ENCODE results near the gene RGL2. TPM values are rescaled to one million over a fixed set of nuclear protein-coding genes. Genes with fewer than 3 reads are reported as not detected.
"Not testable (repeated sequence)": the region's sequence is repeated elsewhere in the genome, so short reads cannot be mapped to it uniquely, and the experiment has no call there.

The RGL2 gene
- total RNA-seq, 6 donors from 2014 or later = 56.5 to 149 (median 77.9) TPM

DNA sequence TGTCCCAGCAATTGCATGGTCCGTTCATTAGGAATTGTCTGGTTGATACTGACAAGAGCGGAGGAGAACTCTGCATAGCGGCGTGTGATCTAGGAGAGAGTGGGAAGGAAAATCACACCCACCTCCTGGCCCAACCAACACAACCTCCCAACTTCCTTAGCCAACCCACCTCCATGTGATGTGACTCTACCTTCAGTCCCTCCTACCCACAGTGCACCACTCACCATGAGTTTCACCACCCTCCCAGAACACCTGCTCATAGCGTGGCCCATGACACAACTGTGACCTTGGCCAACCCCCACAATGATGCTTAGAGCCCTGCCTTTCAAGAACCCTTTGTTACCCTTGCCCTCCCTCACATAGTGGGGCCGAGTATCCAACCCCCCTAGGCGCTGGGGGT lies 34.7 kb downstream of the RGL2 start:
- H3K27me3 ChIP-seq = no peaks in the 10 kb centered on the region
- no peaks in the 10 kb centered on the region for H3K9me3 ChIP-seq
- no peak overlapping the region for H3K27ac ChIP-seq
- H3K4me1 ChIP-seq = no peaks in the 10 kb centered on the region
- TF ChIP-seq POLR2A (IDR thresholded peaks at IDR 0.05) (no peak), POLR2AphosphoS5 (IDR thresholded peaks at IDR 0.05) (no peak), EP300 (IDR thresholded peaks at IDR 0.05) (no peak)
- TF ChIP-seq, protein P1, sequence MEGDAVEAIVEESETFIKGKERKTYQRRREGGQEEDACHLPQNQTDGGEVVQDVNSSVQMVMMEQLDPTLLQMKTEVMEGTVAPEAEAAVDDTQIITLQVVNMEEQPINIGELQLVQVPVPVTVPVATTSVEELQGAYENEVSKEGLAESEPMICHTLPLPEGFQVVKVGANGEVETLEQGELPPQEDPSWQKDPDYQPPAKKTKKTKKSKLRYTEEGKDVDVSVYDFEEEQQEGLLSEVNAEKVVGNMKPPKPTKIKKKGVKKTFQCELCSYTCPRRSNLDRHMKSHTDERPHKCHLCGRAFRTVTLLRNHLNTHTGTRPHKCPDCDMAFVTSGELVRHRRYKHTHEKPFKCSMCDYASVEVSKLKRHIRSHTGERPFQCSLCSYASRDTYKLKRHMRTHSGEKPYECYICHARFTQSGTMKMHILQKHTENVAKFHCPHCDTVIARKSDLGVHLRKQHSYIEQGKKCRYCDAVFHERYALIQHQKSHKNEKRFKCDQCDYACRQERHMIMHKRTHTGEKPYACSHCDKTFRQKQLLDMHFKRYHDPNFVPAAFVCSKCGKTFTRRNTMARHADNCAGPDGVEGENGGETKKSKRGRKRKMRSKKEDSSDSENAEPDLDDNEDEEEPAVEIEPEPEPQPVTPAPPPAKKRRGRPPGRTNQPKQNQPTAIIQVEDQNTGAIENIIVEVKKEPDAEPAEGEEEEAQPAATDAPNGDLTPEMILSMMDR (IDR thresholded peaks at IDR 0.05) = no peak
- ATAC-seq (ENCODE audit: low FRiP score in 2 of 2) = no peak
- H3K4me3 ChIP-seq = no peak overlapping the region
- peaks cover 25 to 97% (median 67%) of the 10 kb centered on the region in 4 donors for H3K36me3 ChIP-seq
- DNase-seq = no peak
- 92% methylated on average over 5 to 7 of the region's 7 CpGs for WGBS, 2 donors

DNA sequence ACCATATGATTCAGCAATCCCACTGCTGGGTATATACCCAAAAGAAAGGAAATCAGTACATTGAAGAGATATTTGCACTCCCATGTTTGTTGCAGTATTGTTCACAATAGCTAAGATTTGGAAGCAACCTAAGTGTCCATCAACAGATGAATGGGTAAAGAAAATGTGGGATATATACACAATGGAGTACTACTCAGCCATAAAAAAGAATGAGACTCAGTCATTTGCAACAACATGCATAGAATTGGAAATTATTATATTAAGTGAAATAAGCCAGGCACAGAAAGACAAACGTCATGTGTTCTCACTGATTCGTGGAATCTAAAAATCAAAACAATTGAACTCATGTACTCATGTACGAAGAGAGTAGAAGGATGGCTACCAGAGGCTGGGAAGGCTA lies 36.3 kb downstream of the RGL2 start:
- WGBS, 2 donors = 96 to 97% methylated on average over 3 of the region's 3 CpGs
- H3K27ac ChIP-seq; H3K9me3 ChIP-seq; H3K4me3 ChIP-seq; H3K4me1 ChIP-seq; ATAC-seq (ENCODE audit: low FRiP score in 2 of 2); DNase-seq; H3K27me3 ChIP-seq: not testable (repeated sequence)
- peaks cover 17 to 94% (median 57%) of the 10 kb centered on the region in 4 donors for H3K36me3 ChIP-seq

DNA sequence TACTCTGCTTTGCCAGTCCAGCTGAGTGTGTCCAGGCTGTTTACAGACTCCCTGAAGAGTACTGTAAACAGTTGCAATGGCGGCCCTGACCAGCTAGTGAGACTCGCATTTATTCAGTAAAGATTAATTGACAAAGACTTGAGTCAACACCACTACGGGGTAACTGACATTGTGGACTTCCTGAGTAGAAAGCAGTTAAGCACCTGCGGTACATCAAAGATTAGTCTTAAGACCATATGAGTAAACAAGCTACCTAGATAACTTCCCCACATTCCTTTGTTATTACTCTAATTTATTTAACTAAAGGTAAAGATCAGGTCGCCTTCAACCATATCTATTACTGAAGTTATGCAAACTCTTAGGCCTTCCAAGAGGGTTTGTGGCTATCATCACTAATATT lies 39.7 kb downstream of the RGL2 start:
- peaks cover 13 to 78% (median 26%) of the 10 kb centered on the region in 4 donors for H3K36me3 ChIP-seq
- no peaks in the 10 kb centered on the region for H3K27me3 ChIP-seq
- ATAC-seq (ENCODE audit: low FRiP score in 2 of 2) = no peak
- H3K9me3 ChIP-seq = no peaks in the 10 kb centered on the region
- no peak overlapping the region for H3K27ac ChIP-seq
- no peaks in the 10 kb centered on the region for H3K4me1 ChIP-seq
- no peak overlapping the region for H3K4me3 ChIP-seq
- TF ChIP-seq POLR2AphosphoS5 (IDR thresholded peaks at IDR 0.05) (no peak), POLR2A (IDR thresholded peaks at IDR 0.05) (no peak), EP300 (IDR thresholded peaks at IDR 0.05) (no peak)
- TF ChIP-seq, protein P1 (IDR thresholded peaks at IDR 0.05) = no peak
- DNase-seq = no peak
- 73 to 85% methylated on average over 5 of the region's 5 CpGs for WGBS, 2 donors

DNA sequence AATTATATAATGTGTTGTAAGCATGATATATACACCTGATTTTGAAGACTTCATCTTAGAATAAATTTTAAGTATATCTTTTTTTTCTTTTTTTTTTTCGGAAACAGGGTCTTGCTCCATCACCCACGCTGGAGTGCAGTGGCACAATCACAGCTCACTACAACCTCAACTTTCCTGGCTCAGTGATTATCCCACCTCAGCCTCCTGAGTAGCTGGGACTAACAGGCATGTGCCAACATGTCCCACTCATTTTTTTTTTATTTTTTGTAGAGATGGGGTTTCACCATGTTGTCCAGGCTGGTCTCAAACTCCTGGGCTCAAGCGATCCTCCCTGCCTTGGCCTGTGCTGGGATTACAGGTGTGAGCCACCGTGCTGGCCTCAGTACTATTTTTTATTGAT lies 44.2 kb downstream of the RGL2 start:
- Histone ChIP-seq H3K36me3 (peaks cover 0 to 39% (median 4%) of the 10 kb centered on the region in 4 donors), H3K9me3 (no peaks in the 10 kb centered on the region), H3K27me3 (no peaks in the 10 kb centered on the region), H3K4me3 (no peak overlapping the region), H3K27ac (no peak overlapping the region), H3K4me1 (peaks cover 10 to 15% (median 11%) of the 10 kb centered on the region in 4 donors)
- DNase-seq (no peak), ATAC-seq (ENCODE audit: low FRiP score in 2 of 2) (no peak)
- no peak for TF ChIP-seq EP300 (IDR thresholded peaks at IDR 0.05)
- no peak for TF ChIP-seq POLR2AphosphoS5 (IDR thresholded peaks at IDR 0.05)
- TF ChIP-seq, protein P1 (IDR thresholded peaks at IDR 0.05) = no peak
- TF ChIP-seq POLR2A (IDR thresholded peaks at IDR 0.05) = no peak
- 93 to 95% methylated on average over 4 of the region's 4 CpGs for WGBS, 2 donors

DNA sequence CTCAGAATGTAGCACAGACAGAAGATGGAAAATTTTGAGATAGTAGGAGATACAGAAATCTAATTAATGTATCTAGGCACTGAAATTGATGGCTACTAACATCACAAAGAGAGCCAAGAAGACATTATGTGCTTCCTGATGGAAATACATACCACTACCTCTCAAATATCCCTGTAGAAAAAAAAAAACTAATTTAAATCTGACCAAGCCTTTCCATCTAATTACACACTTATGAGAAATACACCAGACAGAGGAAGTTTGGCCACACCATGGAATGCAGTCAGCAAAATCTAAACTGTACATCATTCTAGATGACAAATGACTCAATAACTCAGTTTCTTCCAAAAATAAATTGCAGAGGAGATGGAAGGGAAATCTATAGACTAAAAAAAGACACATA lies 46.0 kb downstream of the RGL2 start:
- Histone ChIP-seq H3K9me3 (no peaks in the 10 kb centered on the region), H3K27ac (no peak overlapping the region), H3K4me3 (no peak overlapping the region), H3K36me3 (peaks cover 0 to 24% (median 0%) of the 10 kb centered on the region in 4 donors), H3K27me3 (no peaks in the 10 kb centered on the region), H3K4me1 (peaks cover 22 to 29% (median 24%) of the 10 kb centered on the region in 4 donors)
- TF ChIP-seq POLR2A (IDR thresholded peaks at IDR 0.05) = no peak
- TF ChIP-seq, protein P1 (IDR thresholded peaks at IDR 0.05) = no peak
- TF ChIP-seq EP300 (IDR thresholded peaks at IDR 0.05) = no peak
- TF ChIP-seq POLR2AphosphoS5 (IDR thresholded peaks at IDR 0.05) = no peak
- ATAC-seq (ENCODE audit: low FRiP score in 2 of 2) (no peak), DNase-seq (no peak)
